ENCODE measurements around the gene ABCC4.

Gene ABCC4

DNA sequence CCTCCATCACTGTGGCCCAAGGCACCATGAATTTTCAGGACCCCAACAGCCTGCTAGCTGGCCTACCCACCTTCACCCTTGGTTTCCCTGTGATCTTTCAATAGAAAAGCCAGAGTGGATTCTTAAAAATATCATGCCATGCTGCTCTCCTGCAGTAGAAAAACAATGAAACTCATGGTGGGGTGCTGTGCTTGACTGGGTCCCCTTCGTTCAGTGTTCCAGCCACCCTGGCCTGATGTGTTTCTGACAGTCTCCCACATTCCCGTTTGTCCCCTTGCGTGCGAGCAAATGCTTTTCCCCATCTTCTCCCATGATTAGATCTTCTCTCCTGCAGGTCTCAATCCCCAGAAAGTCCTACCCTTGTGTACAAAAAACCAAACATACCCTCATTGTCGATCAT is 43.2 kb downstream of the ABCC4 start:
- DNase-seq, result no peak

DNA sequence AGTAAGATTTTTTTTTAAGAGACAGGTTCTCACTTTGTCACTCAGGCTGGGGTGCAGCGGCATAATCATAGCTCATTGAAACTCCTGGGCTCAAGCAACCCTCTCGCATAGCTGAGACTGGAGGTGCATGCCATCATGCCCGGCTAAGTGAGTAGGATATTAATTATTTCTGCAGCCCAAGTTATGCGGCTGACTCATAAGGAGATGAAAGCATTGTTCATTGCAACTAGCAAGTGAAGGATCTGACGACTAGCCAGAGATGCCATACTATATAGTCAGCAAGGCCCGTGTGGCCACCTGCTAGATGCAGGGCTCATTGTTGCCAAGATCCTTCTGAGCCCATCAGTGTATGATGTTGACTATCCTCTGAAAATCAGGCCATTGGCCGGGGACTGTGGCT is 45.2 kb downstream of the ABCC4 start:
- no peak for DNase-seq

GRCh38 chr13:95255072-95255732 is 46.0 kb downstream of the ABCC4 start:
- no peak for DNase-seq

GRCh38 chr13:95254339-95254738 is 46.9 kb downstream of the ABCC4 start:
- no peak for DNase-seq

GRCh38 chr13:95253033-95253432 is 48.2 kb downstream of the ABCC4 start:
- no peak for DNase-seq

- DNase-seq, result no peak
Observed at GRCh38 chr13:95251641-95252040, 49.6 kb downstream of the ABCC4 start.

GRCh38 chr13:95250961-95251360 is 50.3 kb downstream of the ABCC4 start:
- no peak for DNase-seq

DNA sequence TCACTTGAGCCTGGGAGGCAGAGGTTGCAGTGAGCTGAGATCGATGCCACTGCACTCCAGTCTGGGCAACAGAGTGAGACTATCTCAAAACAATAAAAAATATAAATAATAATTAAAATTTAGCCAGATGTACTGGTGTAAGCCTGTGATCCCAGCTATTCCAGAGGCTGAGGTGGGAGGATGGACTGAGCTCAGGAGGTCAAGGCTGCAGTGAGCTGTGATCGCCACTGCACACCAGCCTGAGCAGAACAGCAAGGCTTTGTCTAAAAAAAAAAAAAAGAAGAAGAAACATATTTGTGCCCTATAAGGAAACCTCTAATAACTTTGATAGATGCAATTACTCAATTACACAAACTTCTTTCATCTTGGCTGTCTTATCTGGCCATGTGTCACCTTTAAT is 52.3 kb downstream of the ABCC4 start:
- no peak for DNase-seq

GRCh38 chr13:95247852-95248251 is 53.4 kb downstream of the ABCC4 start:
- no peak for DNase-seq

DNA sequence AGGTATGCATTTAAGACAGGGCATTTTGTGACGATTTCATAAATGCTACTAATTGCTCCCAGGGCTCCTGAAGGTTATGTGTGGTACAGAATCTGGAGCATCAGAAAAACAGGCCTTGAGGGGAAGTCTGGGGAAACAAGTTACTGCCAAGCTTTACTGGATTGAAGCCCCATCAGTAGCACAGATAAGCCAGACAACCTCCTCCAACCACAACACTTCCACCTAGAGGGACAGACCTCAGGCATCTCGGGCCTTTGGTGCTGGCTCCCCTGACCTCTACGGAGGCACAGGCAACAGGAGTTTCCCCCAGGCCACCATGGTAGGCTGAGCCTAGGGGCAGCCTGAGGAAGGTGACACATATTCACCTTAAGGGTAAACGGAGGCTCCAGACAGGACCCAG is 54.1 kb downstream of the ABCC4 start:
- DNase-seq, result no peak

DNA sequence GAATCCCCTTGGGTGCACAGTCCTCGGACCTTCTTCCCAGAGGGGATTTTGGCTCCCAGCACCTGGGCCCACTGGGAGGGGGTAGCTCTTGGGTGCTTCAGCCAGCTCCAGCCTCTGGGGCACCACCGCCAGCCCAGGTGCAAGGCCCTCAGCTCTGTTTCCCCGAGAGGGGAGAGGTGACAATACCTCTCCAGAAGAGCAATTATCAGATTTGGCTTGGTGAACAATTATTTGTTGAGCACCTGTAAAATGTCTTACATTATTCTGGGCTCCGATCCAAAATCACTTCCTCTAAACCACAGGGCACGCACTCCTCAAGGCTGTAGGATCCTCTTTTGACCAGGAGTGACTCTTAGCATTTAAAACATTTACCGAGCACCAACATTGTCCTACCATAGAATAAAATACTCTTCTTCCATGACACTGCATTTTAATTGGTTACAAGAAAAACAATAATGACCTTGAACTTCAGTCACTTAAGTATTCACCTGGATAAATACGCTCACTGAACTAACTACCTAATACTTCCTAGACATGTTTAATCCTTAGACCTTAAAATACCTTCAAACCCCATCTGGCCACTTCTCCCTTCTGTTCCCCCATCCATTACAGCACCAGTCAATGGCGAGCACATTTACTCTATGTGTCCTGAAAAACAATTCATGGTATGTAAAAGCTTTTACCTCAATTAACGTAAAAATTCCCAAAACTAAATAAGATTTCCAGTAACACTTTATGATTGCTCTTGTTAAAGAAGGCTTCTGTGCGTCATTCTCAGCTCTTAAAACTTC is 54.8 kb downstream of the ABCC4 start:
- DNase-seq, result peak; percentile 63 to 72

GRCh38 chr13:95245071-95245470 is 56.2 kb downstream of the ABCC4 start:
- no peak for DNase-seq

GRCh38 chr13:95243207-95243606 is 58.0 kb downstream of the ABCC4 start:
- DNase-seq, result no peak

GRCh38 chr13:95241321-95241720 is 59.9 kb downstream of the ABCC4 start:
- DNase-seq, result peak; percentile 25 to 81

GRCh38 chr13:95239283-95239682 is 62.0 kb downstream of the ABCC4 start:
- peak in 1 of 2 experiments; percentile 61 for DNase-seq

DNA sequence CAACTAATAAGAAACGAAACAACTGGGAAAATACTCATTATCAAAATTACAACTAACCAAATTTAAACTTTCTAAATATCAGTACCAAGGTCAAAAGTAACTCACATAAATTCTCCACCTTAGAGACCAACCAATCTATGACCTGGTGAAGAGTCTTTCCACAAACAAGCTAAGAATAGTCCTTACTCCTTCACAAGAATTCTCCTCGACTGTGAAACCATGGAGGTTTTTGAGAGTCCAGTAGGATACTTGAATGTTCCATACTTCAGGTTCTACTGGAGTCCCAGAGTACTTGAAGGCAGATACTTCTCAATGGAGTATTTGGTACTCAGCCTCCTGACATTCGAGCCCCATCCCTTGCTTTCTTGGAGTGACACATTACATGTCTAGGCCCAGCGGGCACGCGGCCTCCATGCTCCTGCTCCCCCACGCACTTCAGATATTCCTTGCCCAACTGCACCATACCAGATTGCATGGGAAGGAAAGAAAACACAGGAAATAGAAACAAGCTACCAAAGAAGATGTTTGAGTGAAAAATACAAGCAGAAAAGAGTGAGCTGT is 63.9 kb downstream of the ABCC4 start:
- DNase-seq, result no peak

DNA sequence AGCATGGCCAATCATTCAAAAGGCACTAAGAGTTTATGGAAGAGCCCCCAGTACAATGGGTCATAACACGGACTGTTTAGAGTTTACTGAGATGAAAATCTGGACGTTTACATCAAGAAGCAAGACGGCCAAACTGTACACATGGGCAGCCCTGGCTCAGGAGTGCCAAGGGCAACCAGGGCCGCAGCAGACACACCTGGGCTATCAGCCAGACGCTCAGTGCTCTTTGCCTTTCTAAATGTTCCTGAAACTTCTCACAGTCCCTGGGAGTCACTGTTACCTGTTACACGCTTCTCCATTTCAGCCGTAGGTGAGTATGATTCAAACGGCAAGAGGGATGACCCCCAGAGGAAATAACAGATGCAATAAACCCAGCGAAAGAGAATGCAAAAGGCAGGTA is 64.5 kb downstream of the ABCC4 start:
- no peak for DNase-seq

- no peak for DNase-seq
Observed at GRCh38 chr13:95235974-95236373, 65.3 kb downstream of the ABCC4 start.

GRCh38 chr13:95235199-95235756 is 66.0 kb downstream of the ABCC4 start:
- no peak for DNase-seq

DNA sequence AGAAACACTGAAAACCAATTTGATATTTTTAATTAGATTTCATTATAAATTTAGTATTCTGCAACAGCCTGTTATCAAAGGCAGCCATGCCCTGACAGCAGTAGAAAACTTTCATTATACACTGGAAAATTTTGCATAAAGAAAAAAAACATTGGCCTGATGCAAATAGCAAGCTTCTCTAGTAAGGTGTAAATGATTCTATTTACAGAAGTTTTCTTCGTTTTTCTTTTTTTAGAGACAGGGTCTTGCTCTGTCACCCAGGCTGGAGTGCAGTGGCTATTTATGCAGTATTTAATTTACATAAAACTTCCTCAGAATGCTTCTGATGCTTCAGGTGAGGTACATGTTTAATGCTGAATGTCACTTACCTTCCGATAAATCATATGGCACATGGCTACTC is 67.0 kb downstream of the ABCC4 start:
- DNase-seq, result no peak

DNA sequence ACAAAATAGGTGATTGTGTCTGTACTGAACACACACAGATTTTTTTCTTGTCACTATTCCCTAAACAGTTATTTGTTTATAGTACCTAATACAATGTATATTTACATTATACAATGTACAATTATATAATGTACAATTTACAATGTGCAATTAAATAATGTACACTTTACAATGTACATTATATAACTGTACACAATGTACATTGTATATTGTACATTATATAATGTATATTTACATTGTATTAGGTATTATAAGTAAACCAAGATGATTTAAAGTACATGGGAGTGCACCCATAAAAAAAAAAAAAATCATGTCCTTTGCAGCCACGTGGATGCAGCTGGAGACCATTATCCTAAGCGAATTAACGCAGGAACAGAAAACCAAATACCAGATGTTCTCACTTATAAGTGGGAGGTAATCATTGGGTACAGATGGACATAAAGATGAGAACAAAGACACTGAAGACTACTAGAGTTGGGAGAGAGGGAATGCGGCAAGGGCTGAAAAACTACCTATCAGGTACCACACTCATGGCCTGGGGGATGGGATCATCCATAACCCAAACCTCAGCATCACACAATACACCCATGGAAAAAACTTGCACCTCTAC is 68.1 kb downstream of the ABCC4 start:
- DNase-seq, result peak; percentile 80 to 94

DNA sequence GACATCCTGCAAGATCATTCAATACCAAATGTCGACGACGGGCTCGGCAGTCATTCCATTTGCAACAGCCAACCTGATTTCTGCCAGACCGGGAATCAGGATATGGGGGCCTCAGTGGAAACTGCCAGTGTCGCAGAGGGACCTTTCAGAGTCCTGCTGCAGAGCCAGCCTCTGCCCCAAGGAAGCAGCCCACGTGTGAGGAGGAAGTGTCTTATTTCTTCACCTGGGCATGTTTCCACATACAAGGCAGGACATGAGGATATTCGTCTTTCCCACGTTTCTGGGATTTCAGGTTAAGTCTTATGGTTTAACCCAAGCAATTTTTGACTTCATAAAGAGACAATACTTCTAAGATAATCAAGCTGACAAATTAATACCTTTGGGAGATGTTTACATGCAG is 69.9 kb downstream of the ABCC4 start:
- no peak for DNase-seq

GRCh38 chr13:95229855-95230254 is 71.4 kb downstream of the ABCC4 start:
- no peak for DNase-seq

GRCh38 chr13:95228130-95228529 is 73.1 kb downstream of the ABCC4 start:
- no peak for DNase-seq

Data from NCI-H524 (cell line).